ENCODE data around the gene TPSG1. TPM values are rescaled to one million over a fixed set of nuclear protein-coding genes. Genes with fewer than 3 reads are reported as not detected.
"Not testable (repeated sequence)": the region's sequence is repeated elsewhere in the genome, so short reads cannot be mapped to it uniquely, and the experiment has no call there.

Gene TPSG1
- total RNA-seq, 2 donors from 2014 or later = 0.54 TPM; not detected in 1

- no peaks in the 10 kb centered on the region for H3K36me3 ChIP-seq
- H3K27me3 ChIP-seq (replicated peaks; ENCODE audit: insufficient read depth) = no peaks in the 10 kb centered on the region
- no peaks in the 10 kb centered on the region for H3K9me3 ChIP-seq
- TF ChIP-seq, protein P1, sequence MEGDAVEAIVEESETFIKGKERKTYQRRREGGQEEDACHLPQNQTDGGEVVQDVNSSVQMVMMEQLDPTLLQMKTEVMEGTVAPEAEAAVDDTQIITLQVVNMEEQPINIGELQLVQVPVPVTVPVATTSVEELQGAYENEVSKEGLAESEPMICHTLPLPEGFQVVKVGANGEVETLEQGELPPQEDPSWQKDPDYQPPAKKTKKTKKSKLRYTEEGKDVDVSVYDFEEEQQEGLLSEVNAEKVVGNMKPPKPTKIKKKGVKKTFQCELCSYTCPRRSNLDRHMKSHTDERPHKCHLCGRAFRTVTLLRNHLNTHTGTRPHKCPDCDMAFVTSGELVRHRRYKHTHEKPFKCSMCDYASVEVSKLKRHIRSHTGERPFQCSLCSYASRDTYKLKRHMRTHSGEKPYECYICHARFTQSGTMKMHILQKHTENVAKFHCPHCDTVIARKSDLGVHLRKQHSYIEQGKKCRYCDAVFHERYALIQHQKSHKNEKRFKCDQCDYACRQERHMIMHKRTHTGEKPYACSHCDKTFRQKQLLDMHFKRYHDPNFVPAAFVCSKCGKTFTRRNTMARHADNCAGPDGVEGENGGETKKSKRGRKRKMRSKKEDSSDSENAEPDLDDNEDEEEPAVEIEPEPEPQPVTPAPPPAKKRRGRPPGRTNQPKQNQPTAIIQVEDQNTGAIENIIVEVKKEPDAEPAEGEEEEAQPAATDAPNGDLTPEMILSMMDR (IDR thresholded peaks at IDR 0.05) = no peak
- H3K4me1 ChIP-seq (ENCODE audit: control insufficient read depth in 1 of 2, low read depth in 2 of 2) = no peaks in the 10 kb centered on the region
- DNase-seq (ENCODE audit: low spot score) = no peak
- H3K4me3 ChIP-seq = no peak overlapping the region
- no peak for ATAC-seq (ENCODE audit: insufficient number of reproducible peaks, low FRiP score, low read depth)
- H3K27ac ChIP-seq = no peak overlapping the region
Observed at GRCh38 chr16:1259760-1260068, 34.6 kb upstream of the TPSG1 start.

DNA sequence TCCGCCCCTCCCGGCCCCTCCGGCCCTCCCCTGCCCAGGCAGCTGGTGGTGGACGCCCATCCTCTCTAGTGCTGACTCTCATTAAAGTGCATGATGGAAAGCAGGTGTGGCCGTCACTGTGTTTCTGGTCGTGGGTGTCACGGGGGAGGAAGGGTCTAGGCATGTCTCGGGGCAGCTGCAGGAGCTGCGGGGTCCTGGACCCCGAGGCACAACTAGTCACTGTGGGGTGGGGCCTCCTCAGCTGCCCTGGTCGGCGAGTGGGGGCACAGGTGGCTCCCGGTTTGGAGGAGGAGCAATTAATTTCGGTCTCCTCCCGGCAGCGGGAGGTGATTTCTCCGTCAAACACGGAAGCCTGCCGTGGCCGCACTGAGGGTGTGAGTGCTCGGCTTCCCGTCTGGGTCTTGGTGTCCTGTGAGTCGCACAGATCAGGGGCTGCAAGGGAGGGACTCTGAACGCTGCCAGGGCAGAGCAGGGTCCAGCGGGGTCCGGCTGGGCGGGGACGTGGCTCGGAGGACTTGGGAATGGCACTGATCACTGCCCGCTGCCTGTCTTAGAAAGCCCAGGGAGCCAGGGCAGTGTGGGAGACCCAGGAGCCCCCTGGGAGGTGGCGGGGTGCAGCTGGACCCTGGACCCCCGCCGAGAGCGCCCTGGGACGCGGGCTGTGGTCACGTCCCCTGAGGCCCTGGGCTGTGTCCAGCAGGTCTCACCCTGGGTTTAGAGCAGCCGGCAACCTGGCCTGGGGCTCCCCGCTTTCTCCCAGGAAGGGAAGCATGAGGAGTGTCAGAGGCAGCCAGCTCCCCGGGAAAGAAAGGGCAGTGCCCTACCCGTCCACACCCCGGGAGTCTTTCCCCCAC, 34.1 kb upstream of the TPSG1 start:
- no peaks in the 10 kb centered on the region for H3K9me3 ChIP-seq
- H3K27me3 ChIP-seq (replicated peaks; ENCODE audit: insufficient read depth) = no peaks in the 10 kb centered on the region
- TF ChIP-seq, protein P1 (IDR thresholded peaks at IDR 0.05) = no peak
- no peak overlapping the region for H3K4me3 ChIP-seq
- DNase-seq (ENCODE audit: low spot score) (no peak), ATAC-seq (ENCODE audit: insufficient number of reproducible peaks, low FRiP score, low read depth) (no peak)
- no peaks in the 10 kb centered on the region for H3K36me3 ChIP-seq
- H3K27ac ChIP-seq = no peak overlapping the region
- H3K4me1 ChIP-seq (ENCODE audit: control insufficient read depth in 1 of 2, low read depth in 2 of 2) = no peaks in the 10 kb centered on the region

DNA sequence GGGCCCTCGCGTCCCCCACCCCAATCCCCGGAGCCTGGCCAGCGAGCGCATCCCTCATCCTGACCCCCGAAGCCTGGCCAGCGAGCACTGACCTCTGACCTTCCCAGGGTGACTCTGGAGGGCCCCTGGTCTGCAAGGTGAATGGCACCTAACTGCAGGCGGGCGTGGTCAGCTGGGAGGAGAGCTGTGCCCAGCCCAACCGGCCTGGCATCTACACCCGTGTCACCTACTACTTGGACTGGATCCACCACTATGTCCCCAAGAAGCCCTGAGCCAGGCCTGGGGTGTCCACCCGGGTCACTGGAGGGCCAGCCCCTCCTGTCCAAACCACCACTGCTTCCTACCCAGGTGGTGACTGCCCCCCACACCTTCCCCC, 33.1 kb upstream of the TPSG1 start:
- H3K4me3 ChIP-seq = no peak overlapping the region
- no peak for ATAC-seq (ENCODE audit: insufficient number of reproducible peaks, low FRiP score, low read depth)

DNA sequence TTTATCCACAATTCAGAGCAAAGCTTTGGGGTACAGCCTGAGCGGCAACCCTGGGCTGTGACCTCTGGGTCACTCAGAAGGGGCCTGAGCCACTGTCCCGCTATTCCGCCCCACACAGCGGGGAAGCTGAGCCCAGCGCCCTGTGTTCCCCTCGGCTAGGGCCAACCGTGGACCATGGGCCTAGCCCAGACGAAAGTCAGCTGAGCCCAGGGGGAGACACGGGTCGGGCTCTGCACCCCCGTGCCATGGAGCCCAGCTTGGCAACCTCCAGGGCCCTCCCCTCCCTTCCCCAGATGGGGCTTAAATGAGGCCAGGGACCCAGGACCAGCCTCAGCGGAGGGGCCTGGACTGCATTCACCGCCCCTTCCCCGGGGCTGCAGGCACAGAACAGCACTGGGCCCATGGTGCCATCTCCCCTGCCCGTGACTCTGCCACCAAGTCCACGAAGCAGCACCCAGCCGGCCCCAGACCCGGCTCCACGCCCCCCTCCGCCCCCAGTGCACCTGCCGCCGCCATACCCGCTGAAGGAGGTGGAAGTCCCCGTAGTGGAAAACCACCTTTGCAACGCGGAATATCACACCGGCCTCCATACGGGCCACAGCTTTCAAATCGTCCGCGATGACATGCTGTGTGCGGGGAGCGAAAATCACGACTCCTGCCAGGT, 32.6 kb upstream of the TPSG1 start:
- DNase-seq (ENCODE audit: low spot score) (no peak), ATAC-seq (ENCODE audit: insufficient number of reproducible peaks, low FRiP score, low read depth) (no peak)
- Histone ChIP-seq H3K4me3 (no peak overlapping the region), H3K4me1 (ENCODE audit: control insufficient read depth in 1 of 2, low read depth in 2 of 2) (no peaks in the 10 kb centered on the region), H3K36me3 (no peaks in the 10 kb centered on the region), H3K27ac (no peak overlapping the region), H3K9me3 (no peaks in the 10 kb centered on the region), H3K27me3 (replicated peaks; ENCODE audit: insufficient read depth) (no peaks in the 10 kb centered on the region)
- TF ChIP-seq, protein P1 (IDR thresholded peaks at IDR 0.05) = no peak

More for the DNA sequence above, 33.1 kb upstream of the TPSG1 start:
- H3K36me3 ChIP-seq = no peaks in the 10 kb centered on the region
- no peaks in the 10 kb centered on the region for H3K27me3 ChIP-seq (replicated peaks; ENCODE audit: insufficient read depth)
- no peak for DNase-seq (ENCODE audit: low spot score)
- no peak overlapping the region for H3K27ac ChIP-seq
- no peaks in the 10 kb centered on the region for H3K9me3 ChIP-seq
- H3K4me1 ChIP-seq (ENCODE audit: control insufficient read depth in 1 of 2, low read depth in 2 of 2) = no peaks in the 10 kb centered on the region
- TF ChIP-seq, protein P1 (IDR thresholded peaks at IDR 0.05) = no peak

- H3K9me3 ChIP-seq = no peaks in the 10 kb centered on the region
- TF ChIP-seq, protein P1 (IDR thresholded peaks at IDR 0.05) = no peak
- H3K27me3 ChIP-seq (replicated peaks; ENCODE audit: insufficient read depth) = no peaks in the 10 kb centered on the region
- DNase-seq (ENCODE audit: low spot score) (no peak), ATAC-seq (ENCODE audit: insufficient number of reproducible peaks, low FRiP score, low read depth) (peak; percentile 24)
- no peaks in the 10 kb centered on the region for H3K36me3 ChIP-seq
- no peaks in the 10 kb centered on the region for H3K4me1 ChIP-seq (ENCODE audit: control insufficient read depth in 1 of 2, low read depth in 2 of 2)
- no peak overlapping the region for H3K27ac ChIP-seq
- H3K4me3 ChIP-seq = no peak overlapping the region
Observed at GRCh38 chr16:1256874-1257322, 31.8 kb upstream of the TPSG1 start.

GRCh38 chr16:1256296-1256873, 31.3 kb upstream of the TPSG1 start:
- H3K27me3 ChIP-seq (replicated peaks; ENCODE audit: insufficient read depth); H3K9me3 ChIP-seq; H3K27ac ChIP-seq; ATAC-seq (ENCODE audit: insufficient number of reproducible peaks, low FRiP score, low read depth); H3K36me3 ChIP-seq; H3K4me3 ChIP-seq; DNase-seq (ENCODE audit: low spot score); H3K4me1 ChIP-seq (ENCODE audit: control insufficient read depth in 1 of 2, low read depth in 2 of 2): not testable (repeated sequence)

- not testable (repeated sequence) for H3K27me3 ChIP-seq (replicated peaks; ENCODE audit: insufficient read depth); H3K4me1 ChIP-seq (ENCODE audit: control insufficient read depth in 1 of 2, low read depth in 2 of 2); H3K36me3 ChIP-seq; H3K4me3 ChIP-seq; DNase-seq (ENCODE audit: low spot score); ATAC-seq (ENCODE audit: insufficient number of reproducible peaks, low FRiP score, low read depth); H3K27ac ChIP-seq; H3K9me3 ChIP-seq
Observed at GRCh38 chr16:1255276-1256122, 30.4 kb upstream of the TPSG1 start, which contains the start of gene TPSD1. TSS of gene TPSD1 (plus strand) at chr16:1256069. CDS start at chr16:1256281, 212 bp downstream.

Measured in thoracic aorta (tissue), 2 donors.